NCI-H460 (cell line): ENCODE results near the gene LSS. TPM values are rescaled to one million over a fixed set of nuclear protein-coding genes. Genes with fewer than 3 reads are reported as not detected.
"Not testable (repeated sequence)": the region's sequence is repeated elsewhere in the genome, so short reads cannot be mapped to it uniquely, and the experiment has no call there.

Experiments
- DNase-seq: peaks from one replicate; pipeline ENCODE4 v3.0.0-alpha.2; 2016; ENCODE audit warnings: low read depth; ENCODE audit errors: extremely low read depth
- total RNA-seq: library from RNA; depleted of rRNA; stranded (reverse); fragments of >200 nt; shearing (Covaris generic); gene quantifications from 2 replicates; pipeline ENCODE4 v1.2.3, GENCODE V29; 2014

The LSS gene
- total RNA-seq, 1 experiment from 2014 or later = 6.0 TPM

GRCh38 chr21:46246345-46246744 is 17.8 kb upstream of the LSS start:
- no peak for DNase-seq

- DNase-seq = no peak
Measured at GRCh38 chr21:46245213-46245915, 16.8 kb upstream of the LSS start.

- no peak for DNase-seq
Measured at GRCh38 chr21:46244602-46245001, 16.0 kb upstream of the LSS start.

GRCh38 chr21:46243960-46244361 is 15.4 kb upstream of the LSS start:
- DNase-seq = no peak

GRCh38 chr21:46243325-46243724 is 14.8 kb upstream of the LSS start:
- no peak for DNase-seq

- DNase-seq = not testable (repeated sequence)
Measured at GRCh38 chr21:46241577-46241976, 13.0 kb upstream of the LSS start.

- DNase-seq = no peak
Measured at GRCh38 chr21:46239817-46240325, 11.3 kb upstream of the LSS start.

GRCh38 chr21:46237474-46237873 is 8.9 kb upstream of the LSS start:
- no peak for DNase-seq

GRCh38 chr21:46234436-46234950 is 5.9 kb upstream of the LSS start:
- no peak for DNase-seq

- DNase-seq = no peak
Measured at GRCh38 chr21:46229923-46230260, 1.3 kb upstream of the LSS start.

GRCh38 chr21:46229133-46229922 is 754 bp upstream of the LSS start:
- DNase-seq = no peak

GRCh38 chr21:46227811-46228344 is 696 bp downstream of the LSS start:
- no peak for DNase-seq

GRCh38 chr21:46226920-46227599 is 1.5 kb downstream of the LSS start:
- no peak for DNase-seq

- DNase-seq = no peak
Measured at GRCh38 chr21:46226146-46226545, 2.4 kb downstream of the LSS start.

GRCh38 chr21:46223661-46224060 is 4.9 kb downstream of the LSS start:
- DNase-seq = not testable (repeated sequence)

- DNase-seq = no peak
Measured at GRCh38 chr21:46223217-46223616, 5.4 kb downstream of the LSS start.

GRCh38 chr21:46222436-46223116 is 6.0 kb downstream of the LSS start:
- DNase-seq = no peak

GRCh38 chr21:46221664-46222435 is 6.7 kb downstream of the LSS start:
- DNase-seq = no peak

- DNase-seq = no peak
Measured at GRCh38 chr21:46220847-46221246, 7.7 kb downstream of the LSS start.
